Spleen (tissue), 7 donors: ENCODE data around the gene KIF16B.

Experiments used
- POLR2A ChIP-seq, 3 donors: fragments of 450-650 bp; IDR thresholded peaks; one replicate each; pipeline ENCODE4 v1.5.1; 2017; ENCODE audit warnings: antibody characterized with exemption in 3 of 3, mild to moderate bottlenecking in 1 of 3
- TF ChIP-seq, protein P1 (sequence below), 11 experiments: fragments of 200-600 bp in 7 of 11; fragments of 450-650 bp in 4 of 11; sonication (generic) in 4 of 11; IDR thresholded peaks in 8 of 11; conservative IDR thresholded peaks in 3 of 11; 1 replicate in 7 of 11; 2 replicates in 4 of 11; pipeline versions ENCODE4 v1.4.0 to v1.8.0; 2016 to 2021; ENCODE audit warnings: antibody characterized with exemption in 11 of 11, inconsistent platforms in 4 of 11, mild to moderate bottlenecking in 1 of 11
- donor health status: DM: no; HTN: no; CAD: no; lungs with moderate emphysema.
- donor health status: DM: no; HTN: no; CAD: no.
- donor health status: DM: no; HTN: no; CAD: no.

DNA sequence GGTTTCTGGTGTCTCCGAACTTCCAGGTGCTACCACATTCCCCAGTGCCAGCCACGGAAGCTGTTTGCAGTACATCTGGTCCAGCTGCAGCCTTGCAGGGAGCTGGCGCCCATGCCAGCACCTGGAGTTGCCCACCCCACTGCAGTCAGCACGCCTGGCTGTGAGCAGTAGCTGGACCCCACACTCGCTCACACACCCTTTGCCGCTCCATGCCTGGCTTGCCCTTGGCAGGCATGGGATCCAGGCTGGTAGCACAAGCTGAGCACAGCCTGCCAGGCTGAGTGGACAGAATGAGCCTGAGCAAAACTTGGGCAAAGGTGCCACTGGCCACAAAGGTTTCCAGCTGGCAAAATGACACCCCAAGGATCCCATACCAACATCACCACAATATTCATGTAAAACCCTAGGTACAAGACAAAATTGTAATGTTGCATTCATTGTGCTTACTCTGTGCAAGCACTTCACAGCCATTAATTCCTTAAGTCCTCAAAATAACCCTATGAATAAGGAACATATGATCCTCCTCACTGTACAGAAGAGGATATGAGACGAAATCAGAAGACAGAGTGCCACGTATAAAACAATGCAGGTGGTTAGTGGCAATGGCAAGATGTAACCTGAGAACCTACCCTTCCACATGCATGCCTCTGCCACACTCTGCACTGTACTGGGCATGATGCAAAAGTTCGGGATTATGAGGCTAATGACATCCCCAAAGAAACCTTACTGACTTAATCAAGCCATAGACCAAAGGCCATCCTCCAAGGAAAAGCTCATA, 18.3 kb downstream of the KIF16B start:
- TF ChIP-seq POLR2A (IDR thresholded peaks at IDR 0.05): no peak
- TF ChIP-seq, protein P1, sequence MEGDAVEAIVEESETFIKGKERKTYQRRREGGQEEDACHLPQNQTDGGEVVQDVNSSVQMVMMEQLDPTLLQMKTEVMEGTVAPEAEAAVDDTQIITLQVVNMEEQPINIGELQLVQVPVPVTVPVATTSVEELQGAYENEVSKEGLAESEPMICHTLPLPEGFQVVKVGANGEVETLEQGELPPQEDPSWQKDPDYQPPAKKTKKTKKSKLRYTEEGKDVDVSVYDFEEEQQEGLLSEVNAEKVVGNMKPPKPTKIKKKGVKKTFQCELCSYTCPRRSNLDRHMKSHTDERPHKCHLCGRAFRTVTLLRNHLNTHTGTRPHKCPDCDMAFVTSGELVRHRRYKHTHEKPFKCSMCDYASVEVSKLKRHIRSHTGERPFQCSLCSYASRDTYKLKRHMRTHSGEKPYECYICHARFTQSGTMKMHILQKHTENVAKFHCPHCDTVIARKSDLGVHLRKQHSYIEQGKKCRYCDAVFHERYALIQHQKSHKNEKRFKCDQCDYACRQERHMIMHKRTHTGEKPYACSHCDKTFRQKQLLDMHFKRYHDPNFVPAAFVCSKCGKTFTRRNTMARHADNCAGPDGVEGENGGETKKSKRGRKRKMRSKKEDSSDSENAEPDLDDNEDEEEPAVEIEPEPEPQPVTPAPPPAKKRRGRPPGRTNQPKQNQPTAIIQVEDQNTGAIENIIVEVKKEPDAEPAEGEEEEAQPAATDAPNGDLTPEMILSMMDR (IDR thresholded peaks at IDR 0.05 in 8 of 11, conservative IDR thresholded peaks at IDR 0.05 in 3 of 11): no peak
